Ectodermal cell (in vitro differentiated cells): ENCODE results near the gene MYH10.

Source experiments
- H3K27ac ChIP-seq: 2 replicates; pipeline ENCODE4 v1.7.0; 2013; ENCODE audit warnings: mild to moderate bottlenecking, low read depth, low read length; ENCODE audit not compliant: insufficient read depth, poor library complexity, severe bottlenecking
- H3K27me3 ChIP-seq: 2 replicates; pipeline ENCODE4 v1.7.0; 2013; ENCODE audit warnings: mild to moderate bottlenecking, low read length; ENCODE audit not compliant: insufficient read depth, control insufficient read depth, poor library complexity, severe bottlenecking
- H3K36me3 ChIP-seq: one replicate; pipeline ENCODE4 v1.7.0; 2013; ENCODE audit warnings: low read length; ENCODE audit not compliant: control insufficient read depth, insufficient read depth
- H3K4me1 ChIP-seq: one replicate; pipeline ENCODE4 v1.7.0; 2013; ENCODE audit warnings: low read length; ENCODE audit not compliant: control insufficient read depth, insufficient read depth
- H3K4me3 ChIP-seq: 2 replicates; pipeline ENCODE4 v1.7.0; 2013; ENCODE audit warnings: low read depth, low read length, control low read depth; ENCODE audit not compliant: insufficient read depth
- H3K9me3 ChIP-seq: 2 replicates; pipeline ENCODE4 v1.7.0; 2013; ENCODE audit warnings: mild to moderate bottlenecking, low read length, moderate library complexity; ENCODE audit not compliant: control insufficient read depth
- WGBS, 2 experiments: methylation state at CpG; one replicate each; pipeline ENCODE4 v1.1.7; 2013; ENCODE audit warnings: missing lambda C conversion rate in 2 of 2; 5-methylcytosine and 5-hydroxymethylcytosine counted together

MYH10 gene

DNA sequence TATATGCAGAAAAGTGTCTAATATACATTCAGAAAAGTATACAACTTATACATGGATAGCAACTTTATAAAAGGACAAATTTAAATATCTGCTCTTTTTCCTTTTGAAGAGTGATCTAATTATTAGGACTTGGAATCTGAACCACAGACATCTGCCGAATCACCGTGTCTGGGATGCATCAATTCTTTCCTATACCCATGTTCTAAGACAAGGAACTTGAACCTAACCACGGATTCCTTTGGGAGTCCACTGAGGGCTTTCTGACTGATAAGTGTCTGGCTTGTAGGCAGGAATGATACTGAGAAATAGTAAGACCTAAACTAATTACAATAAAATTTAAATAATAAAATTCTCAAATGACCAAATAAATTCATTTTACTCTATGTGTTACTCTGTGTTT lies 140.7 kb downstream of the MYH10 start:
- Histone ChIP-seq H3K4me3 (no peak overlapping the region), H3K27ac (no peak overlapping the region), H3K27me3 (no peaks in the 10 kb centered on the region), H3K36me3 (peaks cover 77% of the 10 kb centered on the region), H3K9me3 (no peaks in the 10 kb centered on the region), H3K4me1 (no peaks in the 10 kb centered on the region)
- WGBS, 2 experiments = 98 to 100% methylated on average over 2 to 3 of the region's 3 CpGs

DNA sequence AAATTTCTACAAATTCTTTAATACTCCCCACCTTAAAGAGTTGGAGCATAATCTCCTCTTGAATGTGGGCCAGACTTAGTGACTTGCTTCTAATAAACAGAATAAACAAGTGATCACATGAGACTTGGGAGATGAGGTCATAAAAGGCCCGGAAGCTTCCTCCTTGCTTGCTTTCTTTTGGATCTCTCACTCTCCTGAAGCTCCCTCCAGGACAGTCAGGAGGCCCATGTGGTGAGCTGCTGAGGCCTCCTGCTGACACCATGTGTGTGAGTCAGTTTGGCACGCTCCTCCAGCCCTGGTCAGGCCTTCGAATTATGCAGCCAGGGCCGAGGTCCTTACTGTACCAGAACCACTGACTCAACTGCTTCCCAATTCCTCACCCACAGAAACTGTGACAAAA lies 141.6 kb downstream of the MYH10 start:
- WGBS, 2 experiments = 89 to 94% methylated on average over 4 of the region's 4 CpGs
- Histone ChIP-seq H3K27me3 (no peaks in the 10 kb centered on the region), H3K4me3 (no peak overlapping the region), H3K9me3 (no peaks in the 10 kb centered on the region), H3K4me1 (no peaks in the 10 kb centered on the region), H3K27ac (no peak overlapping the region), H3K36me3 (peaks cover 77% of the 10 kb centered on the region)

DNA sequence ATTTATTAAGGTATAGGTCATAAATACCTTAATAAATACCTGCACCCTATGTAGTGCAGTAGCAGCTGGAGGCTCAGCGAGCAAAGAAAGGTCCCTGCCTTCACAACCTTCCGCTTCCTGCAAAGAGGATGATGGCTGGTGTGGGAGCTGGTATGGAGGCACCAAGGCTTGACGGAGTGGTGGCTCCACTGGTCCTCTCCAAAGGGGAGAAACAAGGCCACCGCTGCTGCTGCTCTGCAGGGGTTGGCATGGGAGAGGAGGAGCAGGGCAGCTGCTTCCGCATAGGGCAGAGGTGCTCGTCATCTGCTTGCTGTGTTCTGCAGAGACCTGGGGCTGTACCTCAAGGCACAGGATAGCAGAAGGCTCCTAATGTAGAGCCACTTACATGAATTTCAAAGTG lies 142.0 kb downstream of the MYH10 start:
- WGBS, 2 experiments = 96% methylated on average over 6 of the region's 6 CpGs
- H3K27ac ChIP-seq = no peak overlapping the region

DNA sequence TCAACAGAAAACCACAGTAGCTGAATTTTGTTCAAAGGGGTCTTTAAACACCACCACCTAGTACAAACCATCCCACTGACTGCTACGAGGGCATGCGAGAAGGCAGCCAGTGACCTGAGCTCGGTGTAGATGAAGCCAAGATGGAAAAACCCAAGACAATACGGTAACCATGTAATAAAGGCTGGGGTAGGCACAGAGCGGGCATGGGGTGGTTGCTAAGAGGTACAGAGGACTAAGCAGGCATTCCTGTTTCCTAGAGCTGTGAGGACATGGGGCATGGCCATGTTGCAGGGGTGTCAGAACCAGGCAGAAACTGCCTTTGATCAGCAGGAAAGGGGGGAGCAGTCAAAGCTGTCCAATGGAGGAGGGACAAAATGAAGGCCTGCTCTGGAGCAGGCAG lies 142.8 kb downstream of the MYH10 start:
- H3K36me3 ChIP-seq = peaks cover 71% of the 10 kb centered on the region
- no peaks in the 10 kb centered on the region for H3K27me3 ChIP-seq
- no peaks in the 10 kb centered on the region for H3K4me1 ChIP-seq
- H3K9me3 ChIP-seq = no peaks in the 10 kb centered on the region
- 96% methylated on average over 5 of the region's 5 CpGs for WGBS, 2 experiments
- no peak overlapping the region for H3K4me3 ChIP-seq
- H3K27ac ChIP-seq = no peak overlapping the region

More for the DNA sequence above, 142.0 kb downstream of the MYH10 start:
- no peaks in the 10 kb centered on the region for H3K4me1 ChIP-seq
- no peak overlapping the region for H3K4me3 ChIP-seq
- no peaks in the 10 kb centered on the region for H3K9me3 ChIP-seq
- H3K27me3 ChIP-seq = no peaks in the 10 kb centered on the region
- peaks cover 73% of the 10 kb centered on the region for H3K36me3 ChIP-seq

GRCh38 chr17:8487130-8487645 lies 143.3 kb downstream of the MYH10 start:
- Histone ChIP-seq H3K36me3 (peaks cover 76% of the 10 kb centered on the region), H3K4me1 (no peaks in the 10 kb centered on the region), H3K4me3 (no peak overlapping the region), H3K27me3 (no peaks in the 10 kb centered on the region), H3K9me3 (no peaks in the 10 kb centered on the region), H3K27ac (no peak overlapping the region)
- 88 to 89% methylated on average over 19 of the region's 19 CpGs for WGBS, 2 experiments

GRCh38 chr17:8485491-8485890 lies 145.0 kb downstream of the MYH10 start:
- Histone ChIP-seq H3K9me3 (no peaks in the 10 kb centered on the region), H3K4me1 (no peaks in the 10 kb centered on the region), H3K27me3 (no peaks in the 10 kb centered on the region), H3K27ac (no peak overlapping the region), H3K4me3 (no peak overlapping the region), H3K36me3 (peaks cover 73% of the 10 kb centered on the region)
- 87 to 100% methylated on average over 1 of the region's 1 CpG for WGBS, 2 experiments

GRCh38 chr17:8484465-8484864 lies 146.1 kb downstream of the MYH10 start:
- Histone ChIP-seq H3K9me3 (no peaks in the 10 kb centered on the region), H3K4me1 (no peaks in the 10 kb centered on the region), H3K27ac (no peak overlapping the region), H3K27me3 (no peaks in the 10 kb centered on the region), H3K4me3 (no peak overlapping the region), H3K36me3 (peaks cover 78% of the 10 kb centered on the region)
- 100% methylated on average over 1 of the region's 1 CpG; no CpG with 5 or more reads in 1 of the 2 experiments for WGBS, 2 experiments

GRCh38 chr17:8482546-8482945 lies 148.0 kb downstream of the MYH10 start:
- Histone ChIP-seq H3K27me3 (no peaks in the 10 kb centered on the region), H3K27ac (no peak overlapping the region), H3K4me3 (no peak overlapping the region), H3K4me1 (no peaks in the 10 kb centered on the region), H3K36me3 (peaks cover 79% of the 10 kb centered on the region), H3K9me3 (no peaks in the 10 kb centered on the region)
- WGBS, 2 experiments = 93 to 94% methylated on average over 5 of the region's 5 CpGs

DNA sequence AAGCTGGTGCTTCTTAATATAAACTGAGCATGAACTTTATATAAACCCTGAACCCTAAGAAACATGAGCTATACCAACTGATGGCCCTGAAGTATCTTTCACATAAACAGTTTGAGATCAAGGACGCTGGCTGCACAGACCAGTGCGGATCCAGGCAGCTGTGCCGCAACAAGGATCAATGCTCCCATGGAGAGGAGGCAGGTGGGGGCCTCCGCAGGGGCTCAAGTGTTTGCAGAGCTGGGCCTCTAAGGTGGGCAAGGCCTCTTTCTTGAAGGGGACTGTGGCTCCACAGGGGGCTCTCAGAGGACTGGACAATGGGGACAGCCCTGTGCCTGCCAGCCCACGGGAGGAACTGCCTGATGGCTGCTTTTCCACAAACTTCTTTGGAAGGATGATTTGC lies 148.8 kb downstream of the MYH10 start:
- Histone ChIP-seq H3K27ac (no peak overlapping the region), H3K4me3 (no peak overlapping the region), H3K36me3 (peaks cover 78% of the 10 kb centered on the region), H3K27me3 (no peaks in the 10 kb centered on the region), H3K4me1 (no peaks in the 10 kb centered on the region), H3K9me3 (no peaks in the 10 kb centered on the region)
- WGBS, 2 experiments = 90 to 91% methylated on average over 5 of the region's 5 CpGs

DNA sequence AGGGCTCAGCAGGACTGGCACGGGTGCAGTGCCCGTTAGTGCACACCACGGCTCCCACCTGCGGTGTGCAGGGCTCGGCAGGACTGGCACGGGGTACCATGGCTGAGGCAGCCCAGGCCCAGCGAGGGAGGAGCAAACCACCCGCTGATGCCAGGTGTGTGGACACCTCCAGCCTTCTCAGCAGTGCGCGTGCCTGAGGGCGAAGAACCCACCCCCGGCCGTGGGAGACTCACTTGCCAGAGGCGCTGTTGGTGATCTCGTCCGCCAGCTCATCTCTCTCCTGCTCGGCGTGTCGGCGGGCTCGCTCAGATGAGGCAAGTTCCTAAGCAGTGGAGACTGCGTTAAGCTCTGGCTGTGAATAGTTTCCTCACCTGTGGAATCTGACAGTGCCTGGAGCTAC lies 149.4 kb downstream of the MYH10 start:
- Histone ChIP-seq H3K36me3 (peaks cover 81% of the 10 kb centered on the region), H3K9me3 (no peaks in the 10 kb centered on the region), H3K4me3 (no peak overlapping the region), H3K27ac (no peak overlapping the region), H3K27me3 (no peaks in the 10 kb centered on the region), H3K4me1 (no peaks in the 10 kb centered on the region)
- WGBS, 2 experiments = 93 to 95% methylated on average over 21 to 22 of the region's 22 CpGs
